Breast epithelium (tissue), 3 donors: ENCODE measurements around the gene LGALS7B.

Experiments used
- CTCF ChIP-seq, 3 donors: fragments of 450-650 bp; IDR thresholded peaks; one replicate each; pipeline ENCODE4 v1.5.1; 2016 to 2017; ENCODE audit warnings: antibody characterized with exemption in 3 of 3, mild to moderate bottlenecking in 3 of 3, moderate library complexity in 3 of 3
- POLR2A ChIP-seq: fragments of 450-650 bp; IDR thresholded peaks from one replicate; pipeline ENCODE4 v1.6.1; 2016; ENCODE audit warnings: antibody characterized with exemption, mild to moderate bottlenecking, moderate library complexity
- POLR2AphosphoS5 ChIP-seq, 3 donors: sonication (generic); formaldehyde crosslinking; IDR thresholded peaks; one replicate each; pipeline ENCODE4 v1.6.1; 2017; ENCODE audit warnings: antibody characterized with exemption in 3 of 3

- TF ChIP-seq CTCF (IDR thresholded peaks at IDR 0.05): no peak
- TF ChIP-seq POLR2AphosphoS5 (IDR thresholded peaks at IDR 0.05): no peak
- TF ChIP-seq POLR2A: no peak
Observed at GRCh38 chr19:38773469-38774177, 15.4 kb upstream of the LGALS7B start, which contains the start of gene LGALS7.
